HEK293 (cell line): Measurements from ENCODE around the gene AKT3.

Experiments
- CTCF ChIP-seq: fragments of 450-650 bp; formaldehyde crosslinking; IDR thresholded peaks from 2 replicates; pipeline ENCODE4 v1.5.1; 2016; ENCODE audit warnings: missing biosample characterization, missing genetic modification characterization
- KLF9 ChIP-seq: fragments of 450-650 bp; formaldehyde crosslinking; IDR thresholded peaks from 2 replicates; pipeline ENCODE4 v1.5.1; 2016; ENCODE audit warnings: missing biosample characterization, missing genetic modification characterization, low read depth
- MZF1 ChIP-seq: fragments of 450-650 bp; formaldehyde crosslinking; IDR thresholded peaks from 2 replicates; pipeline ENCODE4 v1.5.1; 2017; ENCODE audit warnings: missing biosample characterization, missing genetic modification characterization, borderline replicate concordance
- ZBTB11 ChIP-seq: fragments of 450-650 bp; formaldehyde crosslinking; conservative IDR thresholded peaks from 2 replicates; pipeline ENCODE4 v1.5.1; 2016; ENCODE audit warnings: low read depth, missing biosample characterization, missing genetic modification characterization
- ZNF132 ChIP-seq: fragments of 450-650 bp; formaldehyde crosslinking; IDR thresholded peaks from 2 replicates; pipeline ENCODE4 v1.5.1; 2017; ENCODE audit warnings: missing biosample characterization, missing genetic modification characterization, borderline replicate concordance
- ZNF133 ChIP-seq: fragments of 450-650 bp; formaldehyde crosslinking; IDR thresholded peaks from 2 replicates; pipeline ENCODE4 v1.5.1; 2016; ENCODE audit warnings: missing biosample characterization, missing genetic modification characterization
- ZNF398 ChIP-seq: fragments of 450-650 bp; formaldehyde crosslinking; IDR thresholded peaks from 2 replicates; pipeline ENCODE4 v1.5.1; 2017; ENCODE audit warnings: missing biosample characterization, missing genetic modification characterization

- no peak for TF ChIP-seq KLF9 (tag by site-specific recombination)
- TF ChIP-seq CTCF (tag by site-specific recombination) = no peak
- TF ChIP-seq ZNF133 = no peak
- no peak for TF ChIP-seq ZNF132 (tag by site-specific recombination)
- TF ChIP-seq ZNF398 (tag by site-specific recombination) = no peak
- no peak for TF ChIP-seq ZBTB11 (tag by site-specific recombination)
- TF ChIP-seq MZF1 (tag by site-specific recombination) = no peak
These were observed 240.3 kb downstream of the AKT3 start for GRCh38 chr1:243609698-243610097.
